NCI-H446 (cell line): ENCODE data around the gene COL10A1.
"Not testable (repeated sequence)": the region's sequence is repeated elsewhere in the genome, so short reads cannot be mapped to it uniquely, and the experiment has no call there.

Experiments
- DNase-seq, 2 experiments: peaks; one replicate each; lab custom pipeline; 2025; lab: John Stamatoyannopoulos, UW

COL10A1 gene

DNA sequence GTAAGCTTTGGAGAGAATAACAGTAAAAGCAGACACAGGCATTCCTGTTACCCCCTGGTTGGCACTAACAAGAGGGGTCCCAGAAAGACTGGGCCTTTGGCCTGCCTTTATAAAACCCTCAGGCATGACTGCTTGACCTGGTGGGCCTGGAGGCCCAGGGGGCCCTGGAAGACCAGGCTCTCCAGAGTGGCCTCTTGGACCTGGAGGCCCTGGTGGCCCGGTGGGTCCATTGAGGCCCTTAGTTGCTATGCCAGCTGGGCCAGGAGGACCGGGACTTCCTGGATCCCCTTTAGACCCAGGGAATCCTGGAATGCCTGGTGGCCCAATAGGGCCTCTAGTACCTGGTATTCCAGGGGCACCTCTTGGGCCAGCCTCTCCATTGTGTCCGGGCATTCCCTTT lies 5.5 kb downstream of the COL10A1 start:
- no peak for DNase-seq

GRCh38 chr6:116118608-116119007 lies 7.3 kb downstream of the COL10A1 start:
- no peak for DNase-seq

- DNase-seq, result no peak
These were observed 10.2 kb downstream of the COL10A1 start for GRCh38 chr6:116115781-116116180.

DNA sequence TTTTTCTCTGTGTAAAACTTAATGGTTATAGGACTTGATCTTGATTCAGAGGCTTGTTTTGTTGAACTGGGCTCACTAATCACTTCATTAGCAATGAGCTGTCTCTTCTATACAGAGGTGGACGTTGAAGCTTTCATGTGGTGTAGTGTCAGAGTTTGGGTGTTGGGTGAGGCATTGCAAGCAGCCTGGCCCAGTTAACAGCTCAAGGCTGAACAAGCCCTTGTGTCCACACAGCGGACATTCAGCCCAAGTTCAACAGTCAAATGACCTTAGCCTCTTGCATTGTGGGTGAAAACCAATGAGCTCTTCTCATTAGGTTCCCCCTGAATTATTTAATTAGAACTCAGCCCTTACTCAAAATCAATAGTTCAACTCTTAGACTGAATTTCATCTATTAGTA lies 12.5 kb downstream of the COL10A1 start:
- no peak for DNase-seq

DNA sequence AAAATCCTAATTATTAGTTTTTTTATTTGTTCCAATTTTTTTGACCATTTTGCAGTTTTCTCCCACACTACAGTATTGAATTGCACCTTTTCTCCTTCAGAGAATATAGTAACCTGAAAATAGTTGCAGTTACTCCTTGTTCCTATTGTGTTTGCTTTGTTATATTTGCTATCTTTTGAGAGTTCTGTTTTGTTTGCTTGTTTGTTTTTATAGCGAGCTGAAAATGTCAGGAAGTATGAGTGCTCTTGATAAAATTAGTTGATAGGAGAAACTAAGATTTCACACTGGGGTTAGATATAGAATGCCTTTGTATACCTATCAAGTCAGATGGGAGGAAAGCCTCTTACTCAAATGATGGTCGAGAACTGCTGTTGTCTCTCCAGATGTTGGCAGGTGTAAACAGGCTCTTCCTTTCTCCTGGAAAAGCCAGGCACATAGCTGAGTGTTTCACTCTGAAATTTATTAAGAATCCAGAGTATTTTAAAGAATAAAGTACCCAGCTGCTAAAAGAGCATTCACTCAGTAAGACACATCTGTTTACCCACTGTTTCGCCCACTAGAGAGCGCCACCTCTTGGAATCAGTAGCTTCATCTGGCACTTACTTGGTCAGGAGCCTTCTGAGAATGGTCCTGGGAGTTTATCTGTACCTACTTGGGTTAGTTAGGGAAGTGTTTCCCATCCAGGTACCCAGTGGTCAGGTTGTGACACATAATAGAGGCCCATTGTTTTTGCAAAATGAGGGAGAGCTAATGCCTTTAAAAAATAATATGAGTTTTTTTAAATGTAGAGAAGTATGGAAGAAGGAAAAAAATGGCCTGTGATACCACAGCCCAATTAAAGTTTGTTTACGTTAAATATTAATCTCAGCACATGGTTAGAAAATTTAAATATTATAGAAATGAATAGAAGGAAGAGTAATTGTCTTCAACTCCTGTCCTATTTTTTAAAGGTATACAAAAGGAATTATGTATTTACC lies 14.1 kb downstream of the COL10A1 start:
- peak; percentile 22 to 24 for DNase-seq

DNA sequence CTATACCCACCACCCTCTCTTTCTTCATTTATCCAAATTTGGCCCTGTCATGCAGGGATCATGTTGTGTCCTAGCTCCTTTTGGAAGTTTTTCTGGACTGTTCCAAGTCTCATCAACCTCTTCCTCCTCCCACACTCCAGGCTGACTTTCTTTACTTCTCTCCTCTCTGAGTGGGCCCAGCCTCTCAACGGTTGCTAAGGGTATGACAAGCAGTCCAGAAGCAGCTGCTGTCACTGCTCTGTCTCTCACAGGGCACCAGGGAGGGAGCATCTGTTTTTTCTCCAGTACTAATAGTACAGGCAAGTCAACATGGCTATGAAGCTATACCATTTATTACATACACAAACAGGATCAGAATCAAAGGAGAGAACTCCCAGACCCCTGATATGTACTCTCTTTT lies 17.1 kb downstream of the COL10A1 start:
- no peak for DNase-seq

GRCh38 chr6:116106146-116106545 lies 19.8 kb downstream of the COL10A1 start:
- no peak for DNase-seq

- DNase-seq, result no peak
These were observed 20.7 kb downstream of the COL10A1 start for GRCh38 chr6:116105247-116105646.

- DNase-seq, result no peak
These were observed 21.3 kb downstream of the COL10A1 start for GRCh38 chr6:116104636-116105035.

DNA sequence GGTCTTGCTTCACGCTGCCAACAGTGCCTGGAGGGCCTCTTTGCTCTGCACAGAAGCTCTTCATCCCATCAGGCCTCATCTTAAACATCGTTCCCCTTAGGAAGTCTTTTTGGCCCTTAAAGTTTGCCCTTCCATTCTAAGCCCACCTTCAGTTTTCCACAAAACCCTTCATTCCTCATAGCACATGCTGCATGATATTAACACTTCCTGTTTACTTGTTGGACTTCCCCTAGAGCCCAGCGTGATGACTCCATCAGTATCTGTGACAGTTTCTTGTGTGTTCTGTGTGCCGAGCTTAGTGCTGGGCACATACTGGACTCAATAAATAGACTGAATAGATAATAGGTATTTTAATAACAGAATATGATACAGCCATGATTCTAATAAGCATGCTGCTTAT lies 23.1 kb downstream of the COL10A1 start:
- no peak for DNase-seq

DNA sequence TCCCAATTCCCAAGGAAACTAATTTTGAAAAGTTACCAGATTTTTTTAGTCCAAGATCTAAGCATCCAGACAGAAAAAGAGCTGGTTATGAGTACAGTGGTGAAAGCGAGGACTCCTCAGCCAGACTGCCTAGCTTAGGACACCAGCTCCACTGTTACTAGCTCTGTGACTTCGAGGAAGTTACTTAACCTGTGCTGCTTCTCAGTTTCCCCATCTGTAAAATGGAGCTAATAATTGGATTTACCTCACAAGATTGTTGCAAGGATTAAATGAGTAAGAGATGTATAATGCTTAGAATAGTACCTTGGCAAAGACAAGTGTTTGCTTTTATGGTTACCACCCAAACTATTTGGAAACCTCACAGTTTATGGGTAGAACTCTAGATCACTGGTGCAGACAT lies 24.1 kb downstream of the COL10A1 start:
- no peak for DNase-seq

GRCh38 chr6:116101302-116101718 lies 24.6 kb downstream of the COL10A1 start:
- DNase-seq, result no peak

GRCh38 chr6:116100419-116101301 lies 25.3 kb downstream of the COL10A1 start, which contains the start of gene NT5DC1:
NT5DC1 (plus strand) TSS chr6:116100853; CDS start chr6:116100931, 78 bp downstream.
- DNase-seq, result peak; percentile 15 to 77

DNA sequence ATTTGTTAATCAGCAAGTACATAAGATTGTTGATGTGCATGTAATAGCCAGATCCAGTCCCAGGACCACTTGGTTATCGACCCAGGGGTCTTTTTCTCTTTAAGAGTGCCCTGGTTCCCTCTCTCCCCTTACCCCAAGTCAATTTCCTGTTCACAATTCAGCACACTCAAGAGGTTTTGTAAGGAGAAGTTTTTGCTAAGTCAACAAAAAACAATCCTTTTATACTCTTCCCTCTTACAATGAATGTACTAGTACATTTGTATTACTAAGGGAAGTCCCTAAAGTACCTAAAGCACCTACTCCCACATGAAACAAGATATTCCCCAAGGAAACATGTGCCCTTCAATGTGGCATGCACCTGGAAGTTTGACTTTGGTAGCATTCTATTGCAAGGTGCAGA lies 26.9 kb downstream of the COL10A1 start:
- DNase-seq, result no peak

DNA sequence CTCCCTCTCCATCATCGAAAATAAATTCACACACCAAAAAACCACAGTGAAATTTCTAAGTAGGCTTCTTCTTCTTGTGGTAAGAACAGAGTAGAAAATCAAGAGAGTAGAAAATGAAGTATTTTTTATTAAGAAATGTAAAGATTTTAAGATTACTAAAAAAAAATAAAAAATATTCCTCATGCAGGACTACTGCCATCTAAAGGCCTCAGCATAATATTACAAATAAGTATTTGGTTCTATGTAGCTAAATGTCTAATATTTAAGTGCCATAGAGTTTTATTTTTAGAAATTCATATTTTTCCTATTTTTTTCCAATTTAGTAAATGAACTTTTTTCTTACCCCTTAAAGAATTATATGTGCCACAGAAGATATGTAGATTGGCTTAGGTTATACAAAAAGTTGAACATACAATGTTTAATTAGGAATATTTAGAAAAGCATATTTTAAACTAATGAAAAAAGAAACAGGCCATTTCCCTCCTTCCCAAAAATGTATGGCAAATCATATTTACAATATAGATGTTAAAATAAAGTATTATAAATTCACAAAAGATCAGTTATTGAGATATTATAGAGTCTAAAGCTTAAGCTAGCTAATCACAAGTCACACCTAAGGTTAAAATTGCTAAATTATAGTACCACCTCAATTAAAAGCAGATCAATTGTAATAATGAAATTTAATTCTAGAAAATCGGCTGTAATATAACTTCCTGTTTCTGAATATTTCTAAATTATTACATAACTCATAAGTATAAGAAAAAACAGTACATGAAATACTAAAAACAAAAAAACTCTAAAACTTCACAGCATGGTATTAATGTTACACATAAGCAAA lies 28.7 kb downstream of the COL10A1 start:
- DNase-seq, result no peak

DNA sequence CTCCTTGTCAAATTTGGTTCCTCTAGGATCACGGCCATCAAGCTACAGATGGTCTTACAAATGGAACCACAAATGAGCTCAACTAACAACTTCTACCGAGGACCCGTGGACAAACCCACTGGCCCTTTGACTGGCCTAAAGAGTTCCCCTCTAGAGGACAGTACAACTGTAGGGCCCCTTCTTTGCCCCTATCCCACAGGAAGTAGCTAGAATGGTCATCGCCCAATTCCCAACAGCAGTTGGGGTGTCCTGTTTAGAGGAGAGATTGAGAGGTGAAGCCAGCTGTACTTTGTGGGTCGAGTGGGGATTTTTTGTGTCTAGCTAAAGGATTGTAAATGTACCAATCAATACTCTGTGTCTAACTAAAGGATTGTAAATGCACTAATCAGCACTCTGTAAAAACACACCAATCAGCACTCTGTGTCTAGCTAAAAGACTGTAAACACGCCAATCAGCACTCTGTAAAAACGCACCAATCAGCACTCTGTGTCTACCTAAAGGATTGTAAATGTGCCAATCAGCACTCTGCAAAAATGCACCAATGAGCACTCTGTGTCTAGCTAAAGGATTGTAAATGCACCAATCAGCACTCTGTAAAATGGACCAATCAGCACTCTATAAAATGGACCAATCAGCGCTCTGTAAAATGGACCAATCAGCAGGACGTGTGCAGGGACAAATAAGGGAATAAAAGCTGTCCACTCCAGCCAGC lies 29.7 kb downstream of the COL10A1 start:
- DNase-seq, result not testable (repeated sequence)

GRCh38 chr6:116094041-116094440 lies 31.9 kb downstream of the COL10A1 start:
- no peak for DNase-seq

GRCh38 chr6:116090251-116090650 lies 35.7 kb downstream of the COL10A1 start:
- DNase-seq, result no peak

DNA sequence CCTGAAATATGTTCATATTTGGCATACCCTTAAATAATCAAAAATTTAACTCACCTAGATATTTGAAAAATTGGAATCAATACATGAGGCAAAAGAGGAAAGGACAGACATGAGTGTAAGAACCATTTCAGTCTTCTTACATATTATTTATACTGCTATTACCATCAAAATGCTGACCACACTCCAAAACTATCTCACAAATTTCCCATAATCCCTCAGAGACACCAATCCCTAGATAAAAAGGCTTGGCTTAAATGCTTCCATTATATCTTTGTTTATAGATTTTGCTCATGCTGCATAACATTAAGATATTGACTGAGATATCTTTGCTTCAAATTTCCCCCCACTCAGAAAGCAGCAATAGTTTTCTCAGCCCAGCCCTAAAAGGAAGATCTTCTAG lies 37.0 kb downstream of the COL10A1 start:
- DNase-seq, result no peak

DNA sequence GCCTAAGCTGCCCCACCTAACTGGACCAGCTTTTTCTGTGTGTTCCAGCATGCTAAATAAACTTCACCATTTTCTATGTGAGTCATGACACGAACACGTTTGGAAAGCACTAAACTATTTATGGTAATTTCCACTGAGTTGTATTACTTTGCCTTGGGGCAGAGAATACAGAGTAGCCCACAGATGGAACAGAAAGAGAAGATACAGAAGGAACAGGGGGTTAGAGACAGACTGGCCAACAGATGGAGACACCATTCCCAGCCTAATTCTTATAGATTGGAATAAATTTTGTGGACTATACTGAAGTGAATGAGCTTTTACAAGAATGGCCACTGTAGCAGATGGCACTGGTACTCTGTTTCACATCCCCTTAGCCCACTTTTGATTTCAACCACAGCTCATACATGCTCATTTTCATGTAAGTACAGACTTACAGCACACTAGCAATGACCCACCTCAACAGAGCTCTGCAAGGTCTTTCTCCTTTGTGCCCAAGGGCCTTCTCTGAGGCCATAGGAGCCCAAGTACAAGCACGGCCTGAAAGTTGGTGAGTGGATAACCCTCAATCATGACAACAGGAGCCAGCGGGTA lies 38.4 kb downstream of the COL10A1 start:
- DNase-seq, result no peak

- no peak for DNase-seq
These were observed 41.6 kb downstream of the COL10A1 start for GRCh38 chr6:116084284-116084683.
